Stimulated activated CD8-positive, alpha-beta memory T cell treated with anti-CD3 and anti-CD28 coated beads, Interleukin-2, amount 100 ng/mL, for 48 hours (primary cell): Measurements from ENCODE around the gene PACRG.

ENCODE experiments used
- DNase-seq, 2 donors: peaks; one replicate each; pipeline ENCODE4 v3.0.0-alpha.2; 2020; ENCODE audit warnings: low read depth in 2 of 2

The PACRG gene

GRCh38 chr6:163333701-163334663 is 606.2 kb downstream of the PACRG start:
- DNase-seq, result no peak

- no peak for DNase-seq
These were observed 607.3 kb downstream of the PACRG start for GRCh38 chr6:163335056-163335455.

DNA sequence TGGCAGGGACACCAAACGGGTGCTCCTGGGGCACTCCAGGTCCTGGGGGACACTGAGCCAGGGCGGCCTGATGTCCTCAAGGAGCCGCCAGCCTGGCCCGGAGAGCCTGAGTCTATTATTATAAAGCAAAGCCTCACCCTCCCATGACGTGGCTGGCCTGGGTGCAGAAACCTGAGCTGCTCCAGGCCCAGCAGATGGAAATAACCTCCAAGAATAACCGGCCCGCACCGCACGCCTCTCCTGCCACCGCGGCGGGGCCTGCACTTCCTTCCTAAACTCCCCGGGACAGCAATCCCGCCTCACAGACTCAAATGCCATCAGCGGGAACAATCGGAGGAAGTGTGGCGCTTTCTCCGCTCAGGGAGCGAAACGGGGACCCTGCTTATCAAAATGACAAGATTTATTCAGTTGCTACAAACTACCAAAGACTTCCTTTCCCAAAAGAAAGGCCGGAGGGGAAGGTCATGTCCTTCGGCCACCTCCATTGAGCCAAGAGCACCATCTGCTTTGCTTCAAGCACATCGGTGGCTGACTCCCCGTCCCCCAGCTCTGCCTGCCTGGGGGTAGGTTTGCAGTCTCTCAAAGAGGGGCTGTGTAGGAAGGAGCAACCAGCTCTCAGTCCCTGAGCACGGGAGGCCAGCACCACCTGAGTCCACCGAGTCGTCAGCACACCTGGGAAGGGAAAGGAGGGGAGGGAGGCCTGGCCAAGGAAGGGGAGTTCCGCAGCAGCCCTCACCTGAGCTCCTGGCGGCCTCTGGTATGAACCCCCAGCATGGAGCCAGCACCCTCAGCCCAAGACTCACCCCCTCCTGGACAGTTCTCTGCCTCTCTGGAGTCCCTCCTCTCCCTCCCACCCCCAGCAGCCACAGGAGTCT is 608.1 kb downstream of the PACRG start:
- DNase-seq, result no peak

- DNase-seq, result no peak
These were observed 609.2 kb downstream of the PACRG start for GRCh38 chr6:163336961-163337360.

GRCh38 chr6:163337958-163338357 is 610.2 kb downstream of the PACRG start:
- no peak for DNase-seq

GRCh38 chr6:163338671-163339405 is 611.1 kb downstream of the PACRG start:
- DNase-seq, result no peak

- no peak for DNase-seq
These were observed 611.7 kb downstream of the PACRG start for GRCh38 chr6:163339466-163339865.

- no peak for DNase-seq
These were observed 612.6 kb downstream of the PACRG start for GRCh38 chr6:163340201-163340887.

DNA sequence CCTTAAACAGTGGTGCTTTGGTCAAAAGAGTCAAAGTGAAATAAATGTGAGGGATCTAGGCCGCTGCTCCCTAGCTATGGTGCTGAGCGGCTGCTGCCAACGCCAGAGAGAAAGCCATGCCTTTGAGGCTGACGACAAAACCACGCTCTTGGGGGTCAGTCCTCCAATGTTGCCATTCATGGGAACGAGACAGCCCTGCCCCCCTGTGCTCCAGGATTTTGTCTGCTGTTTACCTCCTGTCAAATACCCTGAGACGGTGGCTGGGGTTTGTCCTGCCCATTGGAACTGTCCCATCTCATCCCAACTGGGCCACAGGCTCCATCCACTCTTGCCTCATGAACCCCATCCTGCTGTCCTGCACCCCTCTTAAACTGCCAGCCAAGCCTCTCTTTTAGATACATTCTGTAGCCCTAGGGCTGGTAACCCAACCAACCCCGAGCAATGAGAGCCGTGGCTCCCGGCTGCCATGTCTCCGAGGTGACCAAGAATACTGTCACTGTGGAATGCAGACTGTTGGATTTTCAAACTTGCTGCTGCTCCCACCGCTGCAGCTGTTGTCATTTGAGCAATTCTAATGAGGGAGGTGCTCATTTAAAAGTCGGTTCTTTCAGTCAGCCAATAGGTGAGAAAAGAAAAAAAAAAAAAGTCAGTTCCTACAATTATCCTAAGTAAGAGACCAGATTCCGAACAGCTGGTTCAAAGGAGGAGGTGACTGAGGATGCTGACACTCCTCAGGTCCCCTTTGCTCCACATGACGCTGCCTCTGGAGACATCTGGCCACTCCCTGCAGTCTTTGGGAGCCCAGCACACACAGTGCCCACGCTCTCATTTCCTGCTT is 613.7 kb downstream of the PACRG start:
- DNase-seq, result no peak

DNA sequence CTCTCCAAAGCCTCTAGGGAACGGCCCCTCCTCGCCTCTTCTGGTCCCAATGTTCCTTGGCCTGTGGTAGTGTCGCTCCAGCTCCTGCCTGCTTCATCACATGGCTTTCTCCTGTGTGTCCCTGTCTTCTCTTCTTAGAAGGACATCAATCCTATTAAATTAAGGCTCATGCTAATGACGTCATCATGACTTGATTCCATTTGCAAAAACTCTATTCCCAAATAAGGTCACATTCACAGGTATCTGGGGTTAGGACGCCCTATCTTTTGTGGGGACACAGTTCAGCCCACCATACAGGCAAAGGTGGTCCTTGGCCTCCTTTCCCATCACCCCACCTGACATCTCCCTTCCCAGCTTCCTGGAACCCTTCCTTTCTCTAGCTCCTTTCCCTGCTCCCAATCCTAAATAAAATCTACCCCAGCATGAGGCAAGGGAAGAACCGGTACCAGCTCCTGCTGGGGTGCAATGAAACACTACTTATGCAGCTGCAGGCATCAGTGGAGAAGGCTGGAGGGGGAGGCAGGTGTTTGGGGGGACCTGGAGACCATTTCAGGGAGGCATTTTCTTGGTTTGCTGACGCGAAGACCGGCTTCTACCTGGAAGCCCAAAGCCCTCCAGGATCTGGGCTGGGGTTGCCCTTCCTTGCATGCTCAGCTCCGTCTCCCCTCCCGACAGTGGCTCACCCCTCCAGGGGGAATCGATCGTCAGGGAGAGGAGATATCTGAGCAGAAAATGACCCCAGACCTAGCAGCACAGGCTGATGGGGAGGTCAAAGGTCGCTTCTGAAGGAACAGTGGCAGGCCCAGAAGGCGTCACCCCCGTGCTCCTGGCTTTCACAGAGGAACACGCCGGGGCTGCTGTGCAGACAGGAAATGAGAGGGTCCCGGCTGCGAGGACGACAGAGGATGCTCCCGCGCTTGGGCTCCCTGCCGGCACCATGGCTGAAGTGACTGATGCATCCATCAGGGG is 615.1 kb downstream of the PACRG start:
- DNase-seq, result no peak

GRCh38 chr6:163343609-163344008 is 615.8 kb downstream of the PACRG start:
- DNase-seq, result no peak

GRCh38 chr6:163344411-163344810 is 616.6 kb downstream of the PACRG start:
- no peak for DNase-seq

DNA sequence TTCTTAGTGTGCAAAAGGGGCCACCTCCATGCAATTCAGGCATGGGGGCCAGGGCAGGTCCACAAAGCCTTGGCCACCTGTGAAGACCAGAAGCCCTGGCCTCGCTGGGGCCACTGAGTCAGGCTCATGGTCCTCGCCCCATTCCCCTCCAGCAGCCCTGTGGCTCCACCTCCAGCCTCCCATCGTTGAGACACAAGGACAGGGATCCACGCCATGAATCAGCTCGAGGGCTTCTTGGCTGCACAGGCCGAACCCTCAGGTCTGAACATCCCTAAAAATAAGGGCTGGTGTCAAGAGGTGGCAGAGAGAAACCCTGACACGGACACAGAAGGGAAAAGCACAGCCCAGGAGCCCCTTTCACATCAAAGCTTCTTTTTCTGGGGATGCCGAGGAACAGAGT is 618.2 kb downstream of the PACRG start:
- DNase-seq, result no peak

GRCh38 chr6:163346497-163346961 is 618.8 kb downstream of the PACRG start:
- no peak for DNase-seq

GRCh38 chr6:163347021-163347446 is 619.3 kb downstream of the PACRG start:
- DNase-seq, result no peak

DNA sequence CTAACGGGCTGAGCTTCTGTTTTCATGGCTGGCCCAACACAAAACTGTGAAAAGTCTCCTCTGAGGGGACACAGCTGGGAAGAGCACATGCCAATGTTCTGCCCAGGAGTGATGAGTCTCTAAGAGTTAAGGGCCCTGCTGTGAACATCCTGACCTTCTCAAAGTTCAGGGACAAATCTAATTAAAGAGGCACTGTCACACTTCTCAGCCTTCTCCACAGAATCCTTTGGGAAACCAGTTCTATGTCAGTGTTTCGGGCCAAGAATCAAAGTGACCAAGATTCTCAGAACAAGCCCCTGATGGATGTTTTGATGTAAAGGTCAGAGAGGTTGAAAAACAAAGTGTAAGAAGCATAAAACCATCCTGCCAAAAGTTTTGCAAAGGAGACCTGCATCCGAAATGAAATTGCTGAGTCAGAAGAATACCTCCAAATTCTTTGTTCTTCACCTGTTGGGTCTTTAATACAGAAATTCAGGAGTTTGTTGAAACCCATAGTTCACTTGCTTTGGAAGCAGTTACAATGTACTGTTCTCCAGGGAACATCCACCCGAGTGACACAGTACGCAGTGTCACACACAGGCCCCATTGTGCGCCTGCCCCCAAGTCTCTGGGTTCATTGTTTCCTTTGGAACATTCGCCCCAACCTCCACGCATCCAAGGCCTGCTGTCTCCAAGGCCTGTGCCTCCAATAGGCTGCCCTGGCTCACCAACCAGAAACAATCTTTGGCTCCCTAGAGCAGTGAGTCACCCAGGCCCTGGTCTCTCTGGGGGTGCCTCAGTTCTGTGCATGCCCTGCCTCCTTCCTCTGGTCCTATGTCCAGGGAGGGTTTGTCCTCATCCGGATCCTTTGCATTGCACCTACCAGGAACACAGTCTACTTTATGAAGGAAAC is 621.3 kb downstream of the PACRG start:
- no peak for DNase-seq

GRCh38 chr6:163349696-163350095 is 621.9 kb downstream of the PACRG start:
- no peak for DNase-seq

DNA sequence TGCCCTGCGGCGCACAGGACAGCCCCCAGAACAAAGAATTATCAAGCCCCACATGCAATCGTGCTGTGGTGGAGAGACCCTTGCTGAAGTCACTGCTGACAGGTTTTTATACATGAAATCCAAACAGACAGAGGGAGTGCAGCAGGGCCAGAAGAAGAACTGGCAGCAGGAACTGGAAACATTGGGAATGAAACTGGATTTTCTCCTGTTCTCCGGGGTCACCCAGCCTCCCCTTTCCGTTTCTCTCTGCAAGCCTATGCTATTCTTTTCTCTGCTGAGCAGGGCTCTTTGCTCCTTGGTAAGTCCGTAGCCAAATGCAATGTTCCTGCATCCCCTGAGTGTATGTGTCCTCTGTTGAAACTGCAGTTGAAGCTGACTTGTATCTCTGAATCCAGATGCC is 623.2 kb downstream of the PACRG start:
- no peak for DNase-seq
